Natural killer cell (primary cell): Measurements from ENCODE around the gene CDH23. TPM values are rescaled to one million over a fixed set of nuclear protein-coding genes. Genes with fewer than 3 reads are reported as not detected.

Source experiments
- ATAC-seq, 3 donors: fragments of 150-1000 bp in 2 of 3; fragments of 200-7000 bp in 1 of 3; cut with Tn5 transposase; 1 replicate in 1 of 3; 2 replicates in 2 of 3; pipeline ENCODE4 v1.10.0; 2021; ENCODE audit warnings: mild to moderate bottlenecking in 2 of 3, moderate library complexity in 2 of 3
- DNase-seq, 2 donors: peaks; one replicate each; pipeline versions ENCODE4 v3.0.0 to v3.0.0-alpha.2; 2013 to 2021; ENCODE audit warnings: mixed read lengths in 1 of 2
- H3K27ac ChIP-seq: one replicate; pipeline ENCODE4 v1.5.1; 2013; ENCODE audit warnings: mild to moderate bottlenecking, low read length
- H3K27me3 ChIP-seq: one replicate; pipeline ENCODE4 v1.6.1; 2013; ENCODE audit warnings: low read length; ENCODE audit not compliant: control insufficient read depth, insufficient read depth
- H3K36me3 ChIP-seq: one replicate; pipeline ENCODE4 v1.6.1; 2013; ENCODE audit warnings: low read length; ENCODE audit not compliant: control insufficient read depth, insufficient read depth
- H3K4me1 ChIP-seq: one replicate; pipeline ENCODE4 v1.6.1; 2013; ENCODE audit warnings: low read length; ENCODE audit not compliant: control insufficient read depth, insufficient read depth
- H3K4me3 ChIP-seq: one replicate; pipeline ENCODE4 v1.5.1; 2013; ENCODE audit warnings: low read length
- H3K9me3 ChIP-seq: one replicate; pipeline ENCODE4 v1.6.1; 2013; ENCODE audit warnings: low read length; ENCODE audit not compliant: control insufficient read depth, insufficient read depth
- H3K27ac Mint-ChIP-seq, 2 donors: one replicate each; pipeline ENCODE4 v1.8.0; 2022; ENCODE audit warnings: mild to moderate bottlenecking in 2 of 2, mixed read lengths in 2 of 2, moderate library complexity in 1 of 2
- H3K27me3 Mint-ChIP-seq, 2 donors: one replicate each; pipeline ENCODE4 v1.8.0; 2022; ENCODE audit warnings: low read depth in 2 of 2, mixed read lengths in 2 of 2
- H3K36me3 Mint-ChIP-seq: one replicate; pipeline ENCODE4 v1.8.0; 2022; ENCODE audit warnings: mixed read lengths
- H3K4me1 Mint-ChIP-seq, 2 donors: one replicate each; pipeline ENCODE4 v1.8.0; 2022; ENCODE audit warnings: mixed read lengths in 2 of 2
- H3K4me3 Mint-ChIP-seq: one replicate; pipeline ENCODE4 v1.8.0; 2022; ENCODE audit warnings: mild to moderate bottlenecking, moderate library complexity, mixed read lengths
- H3K9me3 Mint-ChIP-seq, 2 donors: one replicate each; pipeline ENCODE4 v1.8.0; 2022; ENCODE audit warnings: mixed read lengths in 2 of 2
- CTCF ChIP-seq: fragments of 200-600 bp; IDR thresholded peaks from one replicate; pipeline ENCODE4 v1.8.0; 2022; ENCODE audit warnings: antibody characterized with exemption
- WGBS: methylation state at CpG from one replicate; pipeline ENCODE4 v1.1.7; 2013; ENCODE audit warnings: missing lambda C conversion rate; ENCODE audit not compliant: insufficient coverage; 5-methylcytosine and 5-hydroxymethylcytosine counted together
- intact Hi-C: fragments of 100-400 bp; cut with micrococcal nuclease; formaldehyde crosslinking; loops from one replicate; pipeline ENCODE4 v1.14.2; 2022
- total RNA-seq, 4 donors: library from RNA; stranded (reverse); fragments of 120-200 nt in 1 of 4; gene quantifications; one replicate each; pipeline versions ENCODE4 v1.2.3 to v1.2.4, GENCODE V29; 2013 to 2022

Gene CDH23
- total RNA-seq, 3 donors from 2014 or later (not counting 1 experiment from before 2014, with no cell fraction given): 1.2 to 6.0 (median 4.3) TPM

GRCh38 chr10:71830726-71831125 lies 434.0 kb downstream of the CDH23 start:
- no peaks in the 10 kb centered on the region for H3K9me3 ChIP-seq
- intact Hi-C loops: no loop called here
- Mint-ChIP-seq H3K36me3 (peaks cover 14% of the 10 kb centered on the region), H3K9me3 (no peaks in the 10 kb centered on the region), H3K4me3 (no peak overlapping the region), H3K27me3 (no peaks in the 10 kb centered on the region), H3K27ac (peak overlapping the region in 1 of 2 donors; percentile 46), H3K4me1 (peaks cover 2 to 17% of the 10 kb centered on the region in 2 donors)
- ATAC-seq (no peak), DNase-seq (no peak)
- H3K27me3 ChIP-seq: no peaks in the 10 kb centered on the region
- peaks cover 63% of the 10 kb centered on the region for H3K36me3 ChIP-seq
- H3K27ac ChIP-seq: no peak overlapping the region
- H3K4me1 ChIP-seq: peaks cover 19% of the 10 kb centered on the region
- no peak overlapping the region for H3K4me3 ChIP-seq
- 84% methylated on average over 4 of the region's 4 CpGs for WGBS
- no peak for TF ChIP-seq CTCF

- DNase-seq (no peak), ATAC-seq (no peak)
- H3K27me3 Mint-ChIP-seq: no peaks in the 10 kb centered on the region
- H3K4me1 Mint-ChIP-seq: peaks cover 13 to 29% of the 10 kb centered on the region in 2 donors
- H3K36me3 Mint-ChIP-seq: peaks cover 14% of the 10 kb centered on the region
- H3K27me3 ChIP-seq: no peaks in the 10 kb centered on the region
- H3K27ac ChIP-seq: no peak overlapping the region
- peaks cover 51% of the 10 kb centered on the region for H3K36me3 ChIP-seq
- no peak overlapping the region for H3K27ac Mint-ChIP-seq
- intact Hi-C loops: no loop called here
- no peak for TF ChIP-seq CTCF
- no peak overlapping the region for H3K4me3 ChIP-seq
- H3K9me3 ChIP-seq: no peaks in the 10 kb centered on the region
- no peak overlapping the region for H3K4me3 Mint-ChIP-seq
- H3K9me3 Mint-ChIP-seq: no peaks in the 10 kb centered on the region
- peaks cover 29% of the 10 kb centered on the region for H3K4me1 ChIP-seq
- 96% methylated on average over 19 of the region's 19 CpGs for WGBS
These were observed 435.2 kb downstream of the CDH23 start for GRCh38 chr10:71831646-71832552.

- Mint-ChIP-seq H3K4me1 (peaks cover 23 to 39% of the 10 kb centered on the region in 2 donors), H3K27me3 (no peaks in the 10 kb centered on the region), H3K27ac (peak overlapping the region in 1 of 2 donors; percentile 38), H3K36me3 (peaks cover 14% of the 10 kb centered on the region), H3K4me3 (no peak overlapping the region), H3K9me3 (no peaks in the 10 kb centered on the region)
- peak in 1 of 3 donors; percentile 34 for ATAC-seq
- no peaks in the 10 kb centered on the region for H3K9me3 ChIP-seq
- H3K27ac ChIP-seq: no peak overlapping the region
- WGBS: 61% methylated on average over 5 of the region's 5 CpGs
- no peak overlapping the region for H3K4me3 ChIP-seq
- no peaks in the 10 kb centered on the region for H3K27me3 ChIP-seq
- no peak for DNase-seq
- no peak for TF ChIP-seq CTCF
- peaks cover 39% of the 10 kb centered on the region for H3K4me1 ChIP-seq
- intact Hi-C loops: no loop called here
- peaks cover 46% of the 10 kb centered on the region for H3K36me3 ChIP-seq
These were observed 436.2 kb downstream of the CDH23 start for GRCh38 chr10:71832967-71833366.
